Skin epidermis (tissue), 12 donors: Measurements from ENCODE around the gene BRSK2.
"Not testable (repeated sequence)": the region's sequence is repeated elsewhere in the genome, so short reads cannot be mapped to it uniquely, and the experiment has no call there.

ENCODE experiments used
- H3K27ac ChIP-seq, 21 experiments: fragments of 200-600 bp; sonication (generic) in 11 of 21; one replicate each; pipeline ENCODE4 v1.5.0; 2020; ENCODE audit warnings: mild to moderate bottlenecking in 3 of 21, inconsistent platforms in 2 of 21, moderate library complexity in 2 of 21
- H3K4me3 ChIP-seq, 7 experiments: fragments of 200-600 bp; sonication (generic) in 2 of 7; one replicate each; pipeline ENCODE4 v1.5.0; 2020; ENCODE audit warnings: inconsistent platforms in 2 of 7, mild to moderate bottlenecking in 2 of 7, moderate library complexity in 1 of 7

The BRSK2 gene

DNA sequence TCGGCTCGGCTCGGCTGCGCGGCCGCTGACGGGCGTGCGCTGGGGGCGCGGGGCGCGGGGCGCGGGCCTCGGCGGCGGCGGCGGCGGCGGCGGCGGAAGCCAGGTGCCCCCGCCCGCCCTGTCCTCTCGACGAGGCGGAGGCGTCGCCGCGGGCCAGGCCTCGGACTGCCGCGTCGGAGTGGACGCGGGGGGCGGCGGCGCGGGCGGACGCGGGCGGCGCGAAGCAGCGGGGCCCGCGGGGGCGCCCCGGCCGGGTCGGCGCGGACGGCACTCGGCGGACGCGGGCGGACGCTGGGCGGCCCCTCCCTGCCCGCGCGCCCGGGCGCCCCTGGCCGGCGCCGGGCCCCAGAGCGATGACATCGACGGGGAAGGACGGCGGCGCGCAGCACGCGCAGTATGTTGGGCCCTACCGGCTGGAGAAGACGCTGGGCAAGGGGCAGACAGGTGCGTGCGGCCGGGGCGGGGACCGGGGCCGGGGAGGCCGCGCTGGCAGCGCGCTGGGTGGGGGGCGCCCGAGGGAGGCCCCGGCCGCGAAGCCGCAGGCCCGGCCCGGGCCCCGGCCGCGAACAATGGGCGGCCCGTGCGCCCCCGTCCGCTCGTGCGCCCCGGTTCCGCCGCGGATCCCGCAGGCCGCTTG is at the start of gene BRSK2:
Gene BRSK2, plus strand, starts transcription at position 3 of the 637 bp plus-strand sequence. Its CDS starts 351 bp downstream, at position 354.
- Histone ChIP-seq H3K4me3 (peak within 1 kb of the TSS; percentile 9 to 47 (median 35)), H3K27ac (peak within 1 kb of the TSS in 14 of 21 experiments; percentile 7 to 77 (median 39))

GRCh38 chr11:1340111-1340510 is 49.6 kb upstream of the BRSK2 start:
- no peak overlapping the region for H3K27ac ChIP-seq
- no peak overlapping the region for H3K4me3 ChIP-seq

GRCh38 chr11:1341226-1341625 is 48.5 kb upstream of the BRSK2 start:
- H3K4me3 ChIP-seq, H3K27ac ChIP-seq: not testable (repeated sequence)

DNA sequence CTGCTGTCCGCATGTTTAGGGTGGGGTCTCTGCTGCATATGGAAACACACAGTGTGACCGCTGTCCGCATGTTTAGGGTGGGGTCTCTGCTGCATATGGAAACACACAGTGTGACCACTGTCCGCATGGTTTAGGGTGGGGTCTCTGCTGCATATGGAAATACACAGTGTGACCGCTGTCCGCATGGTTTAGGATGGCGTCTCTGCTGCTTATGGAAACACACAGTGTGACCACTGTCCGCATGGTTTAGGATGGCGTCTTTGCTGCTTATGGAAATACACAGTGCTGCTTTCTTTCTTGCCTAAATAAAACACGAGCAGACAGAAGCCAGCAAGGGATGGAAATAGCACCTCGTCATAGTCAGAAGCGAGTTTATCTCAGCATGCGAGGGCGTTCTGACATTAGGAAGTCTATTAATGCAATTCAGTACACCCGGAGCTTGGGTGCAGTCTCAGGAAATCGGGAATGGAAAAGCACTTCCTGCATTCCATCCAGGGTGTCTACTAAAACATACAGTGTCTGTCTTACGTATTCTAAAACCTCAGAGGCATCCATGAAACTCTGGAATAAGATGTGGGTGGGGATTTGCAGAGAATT is 47.7 kb upstream of the BRSK2 start:
- Histone ChIP-seq H3K4me3 (no peak overlapping the region), H3K27ac (no peak overlapping the region)

DNA sequence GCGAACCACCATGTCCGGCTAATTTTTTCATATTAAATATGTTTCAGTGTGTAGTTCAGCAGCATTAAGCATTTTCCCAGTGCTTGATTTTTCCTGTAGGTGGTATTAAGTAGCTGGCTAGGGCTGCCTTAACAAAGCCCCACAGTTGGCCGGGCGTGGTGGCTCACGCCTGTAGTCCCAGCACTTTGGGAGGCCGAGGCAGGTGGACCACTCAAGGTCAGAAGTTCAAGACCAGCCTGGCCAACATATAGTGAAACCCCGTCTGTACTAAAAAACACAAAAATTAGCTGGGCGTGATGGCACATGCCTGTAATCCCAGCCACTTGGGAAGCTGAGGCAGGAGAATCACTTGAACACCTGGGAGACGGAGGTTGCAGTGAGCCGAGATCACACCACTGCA is 46.8 kb upstream of the BRSK2 start:
- no peak overlapping the region for H3K4me3 ChIP-seq
- H3K27ac ChIP-seq: no peak overlapping the region

GRCh38 chr11:1343391-1344055 is 46.2 kb upstream of the BRSK2 start:
- Histone ChIP-seq H3K4me3 (no peak overlapping the region), H3K27ac (no peak overlapping the region)

- Histone ChIP-seq H3K27ac (no peak overlapping the region), H3K4me3 (no peak overlapping the region)
Observed at GRCh38 chr11:1344056-1344635, 45.6 kb upstream of the BRSK2 start.

DNA sequence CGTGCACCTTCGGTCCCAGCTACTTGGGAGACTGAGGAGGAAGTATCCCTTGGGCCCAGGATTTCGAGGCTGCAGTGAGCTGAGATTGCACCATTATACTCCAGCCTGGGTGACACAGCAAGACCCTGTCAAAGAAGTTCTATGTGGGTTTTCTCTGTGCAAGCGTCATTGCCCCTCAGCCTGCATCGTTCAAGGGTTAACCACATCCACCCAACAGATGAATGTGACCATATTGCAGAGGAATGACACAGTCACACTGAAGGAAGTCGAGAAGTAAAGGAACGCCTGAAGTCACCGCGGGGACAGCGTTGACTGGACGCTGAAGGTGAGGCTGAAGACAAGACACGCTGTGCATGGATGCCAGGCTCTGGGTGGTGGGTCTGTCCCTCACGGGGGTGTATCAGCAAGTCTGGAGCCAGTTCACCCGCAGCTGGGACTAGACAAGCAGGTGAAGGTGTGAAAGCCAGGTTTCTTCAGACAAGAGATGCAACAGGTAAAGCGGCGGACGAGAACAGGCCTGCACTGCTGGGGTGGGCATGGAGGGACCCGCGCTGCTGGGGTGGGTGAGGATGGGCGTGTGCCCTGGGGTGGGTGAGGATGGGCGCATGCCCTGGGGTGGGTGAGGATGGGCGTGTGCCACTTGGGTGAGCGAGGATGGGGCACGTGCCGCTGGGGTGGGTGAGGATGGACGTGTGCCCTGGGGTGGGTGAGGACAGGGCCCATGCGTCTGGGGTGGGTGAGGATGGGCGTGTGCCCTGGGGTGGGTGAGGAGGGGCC is 43.8 kb upstream of the BRSK2 start:
- no peak overlapping the region for H3K4me3 ChIP-seq
- no peak overlapping the region for H3K27ac ChIP-seq

- H3K27ac ChIP-seq: no peak overlapping the region
- no peak overlapping the region for H3K4me3 ChIP-seq
Observed at GRCh38 chr11:1346669-1347390, 42.9 kb upstream of the BRSK2 start.

- H3K4me3 ChIP-seq, H3K27ac ChIP-seq: not testable (repeated sequence)
Observed at GRCh38 chr11:1347411-1347999, 42.2 kb upstream of the BRSK2 start.

GRCh38 chr11:1348146-1348795 is 41.5 kb upstream of the BRSK2 start:
- Histone ChIP-seq H3K27ac (no peak overlapping the region), H3K4me3 (no peak overlapping the region)

GRCh38 chr11:1348796-1349326 is 40.9 kb upstream of the BRSK2 start:
- H3K27ac ChIP-seq: no peak overlapping the region
- no peak overlapping the region for H3K4me3 ChIP-seq

- H3K27ac ChIP-seq: no peak overlapping the region
Observed at GRCh38 chr11:1349327-1350041, 40.2 kb upstream of the BRSK2 start.

GRCh38 chr11:1350086-1350725 is 39.5 kb upstream of the BRSK2 start:
- H3K27ac ChIP-seq: no peak overlapping the region
- H3K4me3 ChIP-seq: no peak overlapping the region

More at GRCh38 chr11:1349327-1350041, 40.2 kb upstream of the BRSK2 start:
- H3K4me3 ChIP-seq: no peak overlapping the region

DNA sequence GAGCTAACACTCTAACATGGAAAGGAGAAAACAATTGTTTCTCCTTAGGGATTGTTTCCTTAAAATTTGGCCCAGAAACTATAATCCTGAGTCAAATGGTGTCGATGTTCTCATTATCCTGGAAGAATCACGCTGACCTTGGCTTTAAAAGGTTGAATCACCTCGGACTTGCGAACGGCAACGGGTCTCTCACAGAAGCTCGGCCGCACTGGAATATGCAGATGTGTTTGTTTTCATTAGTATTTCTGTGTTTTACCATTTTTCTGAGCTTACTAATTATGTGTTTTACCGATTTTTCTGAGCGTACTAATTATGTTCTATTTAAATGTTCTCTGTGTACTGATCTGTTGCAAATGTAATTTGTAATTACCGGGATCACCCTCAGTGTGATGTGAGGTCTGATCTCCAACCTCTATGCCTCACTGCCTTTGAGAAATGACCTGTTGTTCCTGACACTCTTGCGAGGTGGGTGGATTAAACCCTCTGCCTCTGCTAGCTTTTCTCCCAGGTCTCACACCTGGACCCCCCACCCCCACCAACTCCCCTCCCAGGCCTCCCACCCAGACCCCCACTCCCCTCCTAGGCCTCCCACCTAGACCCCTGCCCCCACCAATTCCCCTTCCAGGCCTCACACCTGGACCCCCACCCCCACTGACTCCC is 38.3 kb upstream of the BRSK2 start:
- no peak overlapping the region for H3K27ac ChIP-seq
- H3K4me3 ChIP-seq: no peak overlapping the region

DNA sequence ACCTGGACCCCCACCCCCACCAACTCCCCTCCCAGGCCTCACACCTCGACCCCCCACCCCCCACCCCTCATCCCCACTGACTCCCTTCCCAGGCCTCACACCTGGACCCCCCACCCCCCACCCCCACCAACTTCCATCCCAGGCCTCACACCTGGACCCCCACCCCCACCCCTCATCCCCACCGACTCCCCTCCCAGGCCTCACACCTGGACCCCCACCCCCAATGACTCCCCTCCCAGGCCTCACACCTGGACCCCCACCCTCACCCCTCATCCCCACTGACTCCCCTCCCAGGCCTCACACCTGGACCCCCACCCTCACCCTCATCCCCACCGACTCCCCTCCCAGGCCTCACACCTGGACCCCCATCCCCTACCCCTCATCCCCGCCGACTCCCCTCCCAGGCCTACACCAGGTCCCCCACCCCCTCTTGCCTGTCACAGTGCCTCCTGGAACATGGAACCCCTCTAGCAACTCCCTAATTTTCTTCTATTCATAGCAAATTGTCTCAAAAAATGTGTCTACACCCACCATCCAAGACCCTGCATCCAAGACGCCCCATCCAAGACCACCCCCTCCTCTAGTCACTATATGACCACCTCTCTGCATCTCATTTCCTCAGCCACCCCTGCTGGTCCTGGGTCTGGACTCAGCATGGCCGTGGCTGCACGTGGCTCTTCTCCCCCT is 36.9 kb upstream of the BRSK2 start:
- Histone ChIP-seq H3K4me3 (no peak overlapping the region), H3K27ac (no peak overlapping the region)
